ENCODE data around the gene RAD51B. TPM values are rescaled to one million over a fixed set of nuclear protein-coding genes. Genes with fewer than 3 reads are reported as not detected.

Gene RAD51B
- total RNA-seq, 2 experiments from 2014 or later = 43.6 to 50.7 TPM

DNA sequence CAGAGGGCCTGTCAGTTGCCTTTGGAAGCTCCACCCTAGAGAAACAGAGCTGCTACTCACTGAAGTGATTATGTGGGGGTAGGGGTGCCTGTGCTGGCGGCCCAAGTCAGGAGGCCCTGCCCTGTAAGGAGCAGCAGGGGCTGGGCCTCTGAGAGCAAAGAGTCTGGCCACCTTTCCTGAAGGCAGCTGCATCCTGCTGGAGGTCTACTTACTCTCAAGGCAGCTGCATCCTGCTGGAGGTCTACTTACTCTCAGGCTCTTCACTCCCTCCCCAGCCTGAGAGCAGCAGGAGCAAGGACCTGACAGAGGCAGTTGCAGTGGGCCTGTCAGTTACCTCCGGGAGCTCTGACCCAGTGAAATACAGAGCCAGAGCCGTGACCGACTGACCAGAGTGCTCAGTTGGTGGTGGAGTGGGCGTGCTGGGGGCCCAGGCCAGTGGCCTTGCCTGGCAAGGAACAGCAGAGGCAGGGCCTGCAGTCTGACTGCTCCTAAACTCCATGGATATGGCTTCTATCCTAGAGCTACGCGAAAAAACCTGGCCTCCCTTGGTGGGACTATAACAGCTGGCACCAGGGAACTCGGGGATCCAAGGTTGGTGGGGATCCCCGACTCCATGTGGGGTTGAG, 32.3 kb downstream of the RAD51B start:
- Mint-ChIP-seq H3K27me3 (no peaks in the 10 kb centered on the region), H3K9me3 (peaks cover 11% of the 10 kb centered on the region), H3K4me3 (no peak overlapping the region), H3K27ac (no peak overlapping the region), H3K36me3 (peaks cover 26% of the 10 kb centered on the region), H3K4me1 (peaks cover 2% of the 10 kb centered on the region)
- ATAC-seq (ENCODE audit: low read depth) (no peak), DNase-seq (no peak)
- POLR2A ChIA-PET = no interaction called here

DNA sequence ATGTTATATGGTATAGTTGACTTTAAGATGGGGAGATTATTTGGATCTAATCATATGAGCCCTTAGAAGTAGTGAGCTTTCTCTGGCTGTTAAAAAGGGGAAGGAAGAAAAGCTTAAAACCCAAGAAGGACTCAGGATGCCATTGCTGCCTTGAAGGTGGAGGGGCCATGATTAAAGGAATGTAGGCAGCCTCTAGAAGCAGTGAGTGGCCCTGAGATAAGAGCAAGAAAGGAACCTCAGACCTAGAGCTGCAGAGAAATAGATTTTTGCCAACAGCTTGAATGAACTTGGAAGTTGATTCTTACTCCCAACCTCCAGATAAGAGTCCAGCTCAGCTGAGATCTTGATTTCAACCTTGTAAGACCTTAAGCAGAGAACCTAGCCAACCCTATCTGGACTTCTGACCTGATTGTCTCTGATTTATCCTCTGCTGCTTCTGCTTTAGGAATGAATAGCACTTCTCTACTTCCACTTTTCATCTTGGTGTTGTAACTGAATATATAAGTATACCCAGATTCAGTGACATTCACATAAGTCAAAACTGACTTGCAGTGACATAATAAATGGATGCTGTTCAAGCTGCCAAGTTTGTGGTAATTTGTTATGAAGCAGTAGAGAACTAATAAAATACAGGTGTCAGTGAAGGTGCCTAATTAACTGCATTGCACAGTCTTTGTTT, 33.5 kb downstream of the RAD51B start:
- peaks cover 2% of the 10 kb centered on the region for H3K4me1 Mint-ChIP-seq

DNA sequence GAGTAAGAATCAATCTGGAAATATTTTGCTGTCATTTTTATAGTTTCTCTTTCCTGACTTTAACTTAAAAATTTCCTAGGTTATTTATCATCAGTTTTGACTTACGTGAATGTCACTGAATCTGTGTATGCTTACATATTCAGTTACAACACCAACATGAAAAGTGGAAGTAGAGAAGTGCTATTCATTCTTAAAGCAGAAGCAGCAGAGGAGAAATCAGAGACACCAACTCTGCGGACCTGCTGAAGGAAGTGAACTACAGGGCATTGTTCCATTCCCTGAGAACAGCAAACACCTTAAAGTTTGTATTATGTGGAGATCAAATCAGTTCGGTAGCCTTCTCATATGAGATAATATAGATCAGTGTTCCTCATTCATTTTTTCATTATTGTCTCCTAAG, 34.1 kb downstream of the RAD51B start:
- no peak overlapping the region for H3K27ac Mint-ChIP-seq
- H3K4me1 Mint-ChIP-seq = peaks cover 2% of the 10 kb centered on the region
- H3K4me3 Mint-ChIP-seq = no peak overlapping the region
- H3K36me3 Mint-ChIP-seq = peaks cover 16% of the 10 kb centered on the region
- no peak for DNase-seq
- POLR2A ChIA-PET = interaction anchor here (0.6 kb wide), 1 partner anchor 262 kb away, joined by 3 read pairs; no protein-coding TSS in a partner anchor
- no peak for ATAC-seq (ENCODE audit: low read depth)
- no peaks in the 10 kb centered on the region for H3K27me3 Mint-ChIP-seq
- peaks cover 1% of the 10 kb centered on the region for H3K9me3 Mint-ChIP-seq

More for the DNA sequence above, 33.5 kb downstream of the RAD51B start:
- H3K9me3 Mint-ChIP-seq = peaks cover 6% of the 10 kb centered on the region
- DNase-seq (no peak), ATAC-seq (ENCODE audit: low read depth) (no peak)
- POLR2A ChIA-PET = interaction anchor here (0.6 kb wide), 1 partner anchor 261 kb away, joined by 3 read pairs; no protein-coding TSS in a partner anchor
- no peak overlapping the region for H3K27ac Mint-ChIP-seq
- H3K27me3 Mint-ChIP-seq = no peaks in the 10 kb centered on the region
- H3K4me3 Mint-ChIP-seq = no peak overlapping the region
- peaks cover 19% of the 10 kb centered on the region for H3K36me3 Mint-ChIP-seq

DNA sequence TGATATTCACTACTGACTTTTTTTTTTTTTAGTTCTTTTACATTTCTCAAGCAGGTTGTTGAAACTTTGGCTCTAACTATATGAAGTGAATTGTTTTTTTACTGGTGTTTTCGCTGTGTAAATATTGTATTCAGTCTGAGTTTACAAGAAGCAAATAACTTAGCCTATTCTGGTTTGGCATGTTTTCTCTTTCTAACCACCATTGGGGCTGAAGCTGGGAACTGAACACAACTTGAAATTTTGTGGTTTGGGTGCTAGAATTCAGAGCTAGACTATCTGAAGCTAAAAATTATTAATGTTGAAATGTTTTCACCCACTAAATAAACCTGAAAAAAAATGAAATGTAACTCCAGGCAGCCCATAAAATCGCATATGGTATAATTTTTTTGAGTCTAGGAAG, 37.2 kb downstream of the RAD51B start:
- no peak for DNase-seq
- H3K4me1 Mint-ChIP-seq = peaks cover 2% of the 10 kb centered on the region
- H3K36me3 Mint-ChIP-seq = peaks cover 7% of the 10 kb centered on the region
- H3K4me3 Mint-ChIP-seq = no peak overlapping the region
- no peak for ATAC-seq (ENCODE audit: low read depth)
- H3K27me3 Mint-ChIP-seq = no peaks in the 10 kb centered on the region
- POLR2A ChIA-PET = no interaction called here
- H3K9me3 Mint-ChIP-seq = no peaks in the 10 kb centered on the region
- H3K27ac Mint-ChIP-seq = no peak overlapping the region

DNA sequence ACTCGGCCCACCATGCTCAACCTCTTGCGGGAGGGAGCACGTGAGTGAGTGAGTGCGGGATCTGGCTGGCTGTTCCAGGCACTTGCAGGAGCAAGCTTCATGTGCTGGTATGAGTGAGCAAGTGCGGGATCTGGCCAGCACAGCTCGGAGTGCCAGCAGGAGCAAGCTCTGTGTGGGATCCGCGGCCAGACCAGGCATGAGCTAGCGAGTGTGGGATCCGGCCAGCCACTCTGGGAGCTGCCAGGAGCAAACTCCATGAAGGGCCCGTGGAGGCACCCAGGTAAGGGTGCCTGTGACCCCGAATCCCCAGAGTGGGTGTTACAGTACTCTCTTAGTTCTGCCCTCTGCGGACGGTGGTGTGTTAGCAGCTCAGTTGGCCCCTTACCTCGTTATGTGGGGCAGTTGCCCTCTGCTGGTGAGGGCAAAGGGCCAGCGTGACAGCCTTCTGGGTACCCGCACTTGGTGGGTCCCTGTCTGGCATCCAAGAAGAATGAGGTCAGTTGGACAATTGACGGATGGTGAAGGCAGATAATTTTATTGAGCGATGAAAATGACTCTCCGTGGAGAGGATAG, 38.3 kb downstream of the RAD51B start:
- H3K9me3 Mint-ChIP-seq = no peaks in the 10 kb centered on the region

DNA sequence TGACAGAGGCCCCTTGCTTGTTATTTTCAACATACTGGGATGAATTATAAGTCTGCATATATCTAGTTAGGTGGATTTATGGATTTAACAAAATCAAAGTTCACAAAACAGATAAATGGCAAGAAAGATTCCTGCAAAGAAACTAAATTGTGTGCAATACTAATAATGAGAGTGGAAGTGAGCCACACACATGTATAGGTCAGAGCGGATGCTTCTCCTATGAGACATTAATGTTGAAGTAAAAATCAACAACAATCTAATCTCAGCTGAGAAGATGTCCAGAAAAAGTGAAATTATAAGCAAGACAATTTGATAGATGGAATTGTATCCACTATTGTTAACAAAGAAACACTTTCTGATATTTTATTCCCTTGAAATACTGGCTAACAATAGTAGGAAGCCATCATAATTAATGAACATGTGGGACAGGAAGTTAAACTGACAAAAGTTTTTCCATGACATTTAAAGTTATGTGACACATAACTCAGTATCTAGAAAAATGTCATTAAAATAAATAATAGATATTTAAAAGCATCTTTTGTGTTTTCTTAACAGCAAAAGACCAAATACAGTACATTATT, 39.7 kb downstream of the RAD51B start:
- H3K4me1 Mint-ChIP-seq = peaks cover 7% of the 10 kb centered on the region
- H3K27ac Mint-ChIP-seq = no peak overlapping the region
- no peaks in the 10 kb centered on the region for H3K9me3 Mint-ChIP-seq
- H3K4me3 Mint-ChIP-seq = no peak overlapping the region
- POLR2A ChIA-PET = no interaction called here
- H3K36me3 Mint-ChIP-seq = peaks cover 2% of the 10 kb centered on the region
- ATAC-seq (ENCODE audit: low read depth) (no peak), DNase-seq (no peak)
- H3K27me3 Mint-ChIP-seq = no peaks in the 10 kb centered on the region

More for the DNA sequence above, 38.3 kb downstream of the RAD51B start:
- peaks cover 2% of the 10 kb centered on the region for H3K4me1 Mint-ChIP-seq
- peaks cover 7% of the 10 kb centered on the region for H3K36me3 Mint-ChIP-seq
- ATAC-seq (ENCODE audit: low read depth) = no peak
- no peak overlapping the region for H3K27ac Mint-ChIP-seq
- POLR2A ChIA-PET = no interaction called here
- H3K4me3 Mint-ChIP-seq = no peak overlapping the region
- H3K27me3 Mint-ChIP-seq = no peaks in the 10 kb centered on the region
- DNase-seq = no peak

DNA sequence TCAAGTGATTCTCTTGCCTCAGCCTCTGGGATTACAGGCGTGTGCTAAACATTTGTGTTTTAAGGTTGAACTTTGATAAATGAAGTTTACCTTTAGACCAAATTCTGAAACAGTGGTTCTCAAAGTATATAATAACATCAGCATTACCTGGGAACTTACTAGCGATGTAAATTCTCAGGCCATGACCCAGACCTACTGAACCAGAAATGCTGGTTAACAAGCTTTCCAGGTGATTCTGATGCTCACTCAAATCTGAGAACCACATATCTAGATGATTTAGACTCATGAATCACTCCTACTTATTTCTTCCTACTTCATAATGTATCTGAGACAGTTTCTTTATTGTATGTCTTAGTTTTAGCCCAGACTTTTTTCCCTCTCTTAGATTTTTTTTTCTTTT, 43.6 kb downstream of the RAD51B start:
- H3K9me3 Mint-ChIP-seq = peaks cover 4% of the 10 kb centered on the region
- H3K4me3 Mint-ChIP-seq = no peak overlapping the region
- DNase-seq (no peak), ATAC-seq (ENCODE audit: low read depth) (no peak)
- no peaks in the 10 kb centered on the region for H3K27me3 Mint-ChIP-seq
- peaks cover 24% of the 10 kb centered on the region for H3K36me3 Mint-ChIP-seq
- POLR2A ChIA-PET = no interaction called here
- no peak overlapping the region for H3K27ac Mint-ChIP-seq
- peaks cover 4% of the 10 kb centered on the region for H3K4me1 Mint-ChIP-seq

DNA sequence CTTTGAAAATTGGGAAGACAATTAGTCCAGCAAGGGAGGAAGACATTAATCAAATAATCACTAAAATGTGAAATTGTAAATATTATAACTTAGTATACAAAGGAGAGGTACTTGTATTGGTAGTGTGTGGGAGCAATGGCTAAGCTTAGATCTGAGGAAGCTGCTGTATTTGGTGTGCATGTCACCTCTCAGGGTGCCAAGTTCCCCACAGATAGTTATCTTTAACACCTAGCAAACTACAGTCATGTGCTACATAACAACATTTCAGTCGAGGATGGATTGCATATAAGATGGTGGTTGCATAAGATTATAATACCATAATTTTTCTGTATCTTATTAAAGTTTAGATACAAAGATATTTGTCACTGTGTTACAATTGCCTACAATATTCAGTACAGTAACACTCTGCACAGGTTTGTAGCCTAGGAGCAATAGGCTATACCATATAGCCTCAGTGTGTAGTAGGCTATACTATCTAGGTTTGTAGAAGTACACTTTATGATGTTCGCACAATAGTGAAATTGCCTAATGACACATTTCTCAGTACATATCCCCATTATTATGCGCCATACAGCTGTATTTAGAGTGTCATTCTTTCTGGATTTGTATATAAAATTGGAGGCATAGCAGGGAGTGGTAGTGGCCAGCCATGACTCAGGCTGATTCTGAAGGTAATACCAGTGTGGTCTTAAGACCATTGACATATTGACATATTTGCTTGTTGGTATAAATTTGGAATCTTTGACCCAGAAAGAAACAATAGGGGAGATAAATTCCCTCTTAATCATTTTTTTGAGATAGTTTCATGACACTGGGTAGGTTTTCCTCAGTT, 55.8 kb downstream of the RAD51B start:
- Mint-ChIP-seq H3K36me3 (no peaks in the 10 kb centered on the region), H3K4me1 (no peaks in the 10 kb centered on the region), H3K27ac (no peak overlapping the region), H3K9me3 (no peaks in the 10 kb centered on the region), H3K4me3 (no peak overlapping the region), H3K27me3 (no peaks in the 10 kb centered on the region)
- DNase-seq (no peak), ATAC-seq (ENCODE audit: low read depth) (no peak)
- POLR2A ChIA-PET = no interaction called here

DNA sequence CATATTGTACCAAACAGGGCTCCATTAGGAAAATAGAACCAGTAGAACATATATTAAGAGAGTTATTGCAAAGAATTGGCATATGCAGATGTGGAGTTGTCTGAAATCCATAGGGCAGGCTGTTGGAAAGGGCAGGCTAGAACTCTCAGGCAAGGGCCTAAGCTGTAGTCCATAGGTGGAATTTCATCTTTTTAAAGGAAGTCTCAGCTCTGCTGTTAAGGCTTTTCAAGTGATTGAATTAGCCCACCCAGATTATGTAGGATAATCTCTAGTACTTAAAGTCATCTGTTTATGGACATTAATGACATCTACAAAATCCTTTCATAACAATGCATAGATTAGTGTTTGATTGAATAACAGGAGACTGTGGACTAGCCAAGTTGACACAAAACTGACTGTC, 59.4 kb downstream of the RAD51B start:
- no peak for ATAC-seq (ENCODE audit: low read depth)
- POLR2A ChIA-PET = no interaction called here
- peaks cover 2% of the 10 kb centered on the region for H3K36me3 Mint-ChIP-seq
- H3K4me3 Mint-ChIP-seq = no peak overlapping the region
- H3K27me3 Mint-ChIP-seq = no peaks in the 10 kb centered on the region
- no peak for DNase-seq
- H3K27ac Mint-ChIP-seq = no peak overlapping the region
- H3K4me1 Mint-ChIP-seq = peaks cover 12% of the 10 kb centered on the region
- no peaks in the 10 kb centered on the region for H3K9me3 Mint-ChIP-seq

DNA sequence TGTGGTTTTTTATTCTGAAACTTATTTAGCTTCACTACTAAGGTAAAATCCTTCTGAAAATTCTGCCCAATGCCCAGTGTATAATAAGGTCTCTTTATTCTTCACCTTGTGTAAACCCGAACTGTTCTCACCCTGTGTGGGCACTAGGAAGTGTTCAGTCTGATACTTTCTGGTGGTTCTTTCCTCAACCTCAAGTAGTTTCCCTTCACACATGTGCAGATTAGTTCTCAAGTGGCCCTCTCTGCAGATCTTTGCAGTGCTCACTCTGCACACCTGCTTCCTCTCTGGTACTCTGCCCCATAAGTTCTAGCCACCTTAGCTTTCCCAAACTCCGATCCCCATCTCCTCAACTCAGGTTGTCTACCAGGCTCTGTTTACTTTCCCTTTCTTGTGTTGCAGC, 61.6 kb downstream of the RAD51B start:
- H3K36me3 Mint-ChIP-seq = peaks cover 3% of the 10 kb centered on the region
- H3K9me3 Mint-ChIP-seq = no peaks in the 10 kb centered on the region
- DNase-seq = no peak
- H3K4me3 Mint-ChIP-seq = peak overlapping the region; percentile 41
- no peaks in the 10 kb centered on the region for H3K27me3 Mint-ChIP-seq
- POLR2A ChIA-PET = no interaction called here
- peaks cover 15% of the 10 kb centered on the region for H3K4me1 Mint-ChIP-seq
- peak; percentile 92 for ATAC-seq (ENCODE audit: low read depth)
- H3K27ac Mint-ChIP-seq = peak overlapping the region; percentile 5

DNA sequence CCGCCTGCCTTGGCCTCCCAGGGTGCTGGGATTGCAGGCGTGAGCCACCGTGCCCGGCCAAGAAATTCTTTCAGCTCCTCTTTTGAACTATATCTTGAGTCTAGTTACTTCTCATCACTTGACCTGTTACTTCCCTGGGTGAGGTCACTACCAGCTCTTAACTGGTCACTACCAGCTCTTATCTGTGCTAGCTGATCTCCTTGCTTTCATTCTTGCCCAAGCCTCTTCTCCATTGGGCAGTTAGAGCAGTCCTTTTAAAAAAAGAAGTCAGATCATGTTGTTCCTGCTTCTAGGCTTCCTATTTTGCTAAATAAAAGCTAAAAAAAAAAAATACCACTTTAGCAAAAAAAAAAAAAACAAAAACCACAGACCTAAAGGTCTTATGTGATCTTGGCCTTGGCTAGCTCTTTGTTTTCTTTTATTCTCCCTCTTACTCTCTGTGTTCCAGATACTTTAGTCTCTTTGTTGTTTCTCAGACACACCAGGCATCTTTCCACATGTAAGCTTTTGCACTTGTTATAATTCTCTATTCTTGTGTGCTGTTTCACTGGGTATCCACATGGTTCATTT, 63.5 kb downstream of the RAD51B start:
- DNase-seq = no peak
- ATAC-seq (ENCODE audit: low read depth) = no peak
- Mint-ChIP-seq H3K27me3 (no peaks in the 10 kb centered on the region), H3K36me3 (peaks cover 6% of the 10 kb centered on the region), H3K4me1 (peaks cover 15% of the 10 kb centered on the region), H3K4me3 (no peak overlapping the region), H3K27ac (no peak overlapping the region), H3K9me3 (no peaks in the 10 kb centered on the region)
- POLR2A ChIA-PET = interaction anchor here (0.6 kb wide), 1 partner anchor 66 kb away, joined by 4 read pairs; no protein-coding TSS in a partner anchor

DNA sequence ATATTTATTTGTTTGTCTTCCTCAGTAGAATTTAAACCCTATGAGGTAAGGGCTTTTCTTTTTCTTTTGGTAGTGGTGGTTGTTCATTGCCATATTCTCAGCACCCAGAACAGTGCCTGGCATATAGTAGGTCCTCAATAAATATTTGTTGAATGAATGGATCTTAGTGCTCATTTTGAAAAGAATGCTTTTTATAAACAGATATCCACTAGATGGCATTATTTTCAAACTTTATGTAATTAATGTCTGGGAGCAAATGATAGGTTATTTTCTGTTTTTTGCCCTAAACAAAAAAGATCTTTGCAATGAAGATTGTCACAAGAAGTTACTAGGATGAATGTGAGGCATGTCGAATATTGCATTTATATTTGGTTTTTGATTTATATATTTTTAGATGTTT, 64.1 kb downstream of the RAD51B start:
- ATAC-seq (ENCODE audit: low read depth) (no peak), DNase-seq (no peak)
- Mint-ChIP-seq H3K27ac (no peak overlapping the region), H3K27me3 (no peaks in the 10 kb centered on the region), H3K4me1 (peaks cover 15% of the 10 kb centered on the region), H3K9me3 (no peaks in the 10 kb centered on the region), H3K36me3 (peaks cover 6% of the 10 kb centered on the region), H3K4me3 (no peak overlapping the region)
- POLR2A ChIA-PET = no interaction called here

DNA sequence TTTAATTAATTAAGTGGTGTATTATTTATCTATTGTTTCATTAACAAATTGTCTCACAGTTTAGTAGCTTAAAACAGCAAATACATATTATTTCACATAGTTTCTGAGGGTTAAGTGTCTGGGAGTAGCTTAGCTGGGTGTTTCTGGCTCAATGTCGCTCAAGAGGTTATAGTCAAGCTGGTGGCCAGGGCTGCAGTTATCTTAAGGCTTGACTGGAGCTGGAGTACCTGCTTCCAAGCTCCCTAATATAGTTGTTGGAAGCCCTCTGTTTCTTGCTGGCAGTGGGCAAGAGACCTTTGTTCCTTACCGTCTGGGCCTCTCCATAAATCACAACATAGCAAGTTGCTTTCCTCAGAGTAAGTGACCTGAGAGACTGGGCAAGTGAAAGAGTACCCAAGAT, 66.6 kb downstream of the RAD51B start:
- Mint-ChIP-seq H3K9me3 (no peaks in the 10 kb centered on the region), H3K4me1 (peaks cover 11% of the 10 kb centered on the region), H3K27me3 (no peaks in the 10 kb centered on the region), H3K27ac (no peak overlapping the region), H3K4me3 (no peak overlapping the region), H3K36me3 (peaks cover 4% of the 10 kb centered on the region)
- POLR2A ChIA-PET = no interaction called here
- ATAC-seq (ENCODE audit: low read depth) = no peak
- no peak for DNase-seq
